Smooth muscle cell (in vitro differentiated cells): ENCODE results near the gene PAWR. TPM values are rescaled to one million over a fixed set of nuclear protein-coding genes. Genes with fewer than 3 reads are reported as not detected.

ENCODE experiments used
- DNase-seq: peaks from one replicate; lab custom pipeline; 2025; ENCODE audit not compliant: unreplicated experiment; lab: John Stamatoyannopoulos, UW
- H2AFZ ChIP-seq: fragments of 200-600 bp; sonication (generic); 2 replicates; pipeline ENCODE4 v1.6.0; 2016; ENCODE audit warnings: antibody characterized with exemption, low read depth, mild to moderate bottlenecking
- H3F3A ChIP-seq: fragments of 200-600 bp; sonication (generic); 2 replicates; pipeline ENCODE4 v1.6.0; 2017; ENCODE audit warnings: antibody characterized with exemption, low read depth
- H3K27ac ChIP-seq: fragments of 200-600 bp; sonication (generic); 2 replicates; pipeline ENCODE4 v1.5.1; 2016; ENCODE audit warnings: low read depth, mild to moderate bottlenecking
- H3K27me3 ChIP-seq: fragments of 200-600 bp; sonication (generic); 2 replicates; pipeline ENCODE4 v1.6.1; 2016; ENCODE audit warnings: low read depth, mild to moderate bottlenecking
- H3K36me3 ChIP-seq: fragments of 200-600 bp; sonication (generic); 2 replicates; pipeline ENCODE4 v1.5.1; 2016; ENCODE audit warnings: low read depth
- H3K4me1 ChIP-seq: fragments of 200-600 bp; sonication (generic); 2 replicates; pipeline ENCODE4 v1.5.1; 2016; ENCODE audit warnings: low read depth
- H3K4me2 ChIP-seq: fragments of 200-600 bp; sonication (generic); 2 replicates; pipeline ENCODE4 v1.6.0; 2016; ENCODE audit warnings: mild to moderate bottlenecking
- H3K4me3 ChIP-seq: fragments of 200-600 bp; sonication (generic); 2 replicates; pipeline ENCODE4 v1.5.1; 2016; ENCODE audit warnings: mild to moderate bottlenecking
- H3K79me2 ChIP-seq: fragments of 200-600 bp; sonication (generic); 2 replicates; pipeline ENCODE4 v1.6.0; 2016; ENCODE audit warnings: low read depth, mild to moderate bottlenecking
- H3K9ac ChIP-seq: fragments of 200-600 bp; sonication (generic); 2 replicates; pipeline ENCODE4 v1.6.0; 2016; ENCODE audit warnings: low read depth
- H3K9me3 ChIP-seq: fragments of 200-600 bp; sonication (generic); replicated peaks from 2 replicates; pipeline ENCODE4 v1.5.1; 2016; ENCODE audit warnings: low read depth
- H4K20me1 ChIP-seq: fragments of 200-600 bp; sonication (generic); 2 replicates; pipeline ENCODE4 v1.6.0; 2016; ENCODE audit warnings: low read depth
- CTCF ChIP-seq: fragments of 200-600 bp; sonication (generic); IDR thresholded peaks from 2 replicates; pipeline ENCODE4 v1.5.1; 2017; ENCODE audit warnings: borderline replicate concordance, mild to moderate bottlenecking, antibody characterized with exemption; ENCODE audit not compliant: insufficient read depth, poor library complexity, severe bottlenecking
- WGBS: methylation state at CpG from one replicate; pipeline ENCODE4 v1.1.7; 2016; ENCODE audit warnings: low lambda C conversion rate; 5-methylcytosine and 5-hydroxymethylcytosine counted together
- polyA plus RNA-seq: library from polyadenylated mRNA; unstranded; fragments of >200 nt; fragmentation: Nextera tagmentation; extraction: Ambion mirVana; gene quantifications from 2 replicates; pipeline ENCODE4 v1.2.1, GENCODE V29; 2016
- total RNA-seq: library from RNA; depleted of rRNA; stranded (reverse); fragments of >200 nt; gene quantifications from 2 replicates; pipeline ENCODE4 v1.2.3, GENCODE V29; 2014

Gene PAWR
- total and polyA plus RNA-seq, 2 experiments from 2014 or later, result 33.1 to 45.4 TPM

GRCh38 chr12:79563021-79563740 is 127.6 kb downstream of the PAWR start:
- Histone ChIP-seq H3K4me1 (no peaks in the 10 kb centered on the region), H3K9ac (no peak overlapping the region), H3K36me3 (no peaks in the 10 kb centered on the region), H3F3A (no peaks in the 10 kb centered on the region), H3K27me3 (no peaks in the 10 kb centered on the region), H3K79me2 (peaks cover 4% of the 10 kb centered on the region), H3K9me3 (no peaks in the 10 kb centered on the region), H2AFZ (no peak overlapping the region), H3K4me3 (no peak overlapping the region), H3K4me2 (no peak overlapping the region), H4K20me1 (no peaks in the 10 kb centered on the region), H3K27ac (peak overlapping the region; percentile 33)
- no peak for DNase-seq
- whole genome bisulfite sequencing, result 95% methylated on average over 3 of the region's 3 CpGs
- TF ChIP-seq CTCF, result no peak

- no peak for DNase-seq
- WGBS, result 99% methylated on average over 28 of the region's 35 CpGs
- H3K27me3 ChIP-seq, result no peaks in the 10 kb centered on the region
These were observed 129.2 kb downstream of the PAWR start for GRCh38 chr12:79561401-79562132.

GRCh38 chr12:79560225-79560889 is 130.4 kb downstream of the PAWR start:
- Histone ChIP-seq H3K4me3 (no peak overlapping the region), H3K9ac (no peak overlapping the region), H3K27ac (peak overlapping the region; percentile 2), H3K36me3 (no peaks in the 10 kb centered on the region), H3K4me1 (no peaks in the 10 kb centered on the region), H3F3A (no peaks in the 10 kb centered on the region), H4K20me1 (no peaks in the 10 kb centered on the region), H2AFZ (no peak overlapping the region), H3K27me3 (no peaks in the 10 kb centered on the region), H3K4me2 (no peak overlapping the region), H3K9me3 (no peaks in the 10 kb centered on the region), H3K79me2 (peaks cover 4% of the 10 kb centered on the region)
- TF ChIP-seq CTCF, result no peak
- WGBS, result 82% methylated on average over 6 of the region's 6 CpGs
- DNase-seq, result no peak

More at GRCh38 chr12:79561401-79562132, 129.2 kb downstream of the PAWR start:
- Histone ChIP-seq H3K4me3 (no peak overlapping the region), H3K79me2 (peaks cover 4% of the 10 kb centered on the region), H3K9ac (no peak overlapping the region), H3K9me3 (no peaks in the 10 kb centered on the region), H3K36me3 (no peaks in the 10 kb centered on the region), H4K20me1 (no peaks in the 10 kb centered on the region), H3F3A (no peaks in the 10 kb centered on the region), H3K27ac (no peak overlapping the region), H3K4me1 (no peaks in the 10 kb centered on the region), H2AFZ (no peak overlapping the region), H3K4me2 (no peak overlapping the region)
- no peak for TF ChIP-seq CTCF
